Measurements from ENCODE around the gene GRIN2A. TPM values are rescaled to one million over a fixed set of nuclear protein-coding genes. Genes with fewer than 3 reads are reported as not detected.
A peak's percentile ranks its signal among the peaks of the same experiment; 100 is the strongest.

Gene GRIN2A
- total RNA-seq, 1 experiment from 2014 or later, result 1.2 TPM

DNA sequence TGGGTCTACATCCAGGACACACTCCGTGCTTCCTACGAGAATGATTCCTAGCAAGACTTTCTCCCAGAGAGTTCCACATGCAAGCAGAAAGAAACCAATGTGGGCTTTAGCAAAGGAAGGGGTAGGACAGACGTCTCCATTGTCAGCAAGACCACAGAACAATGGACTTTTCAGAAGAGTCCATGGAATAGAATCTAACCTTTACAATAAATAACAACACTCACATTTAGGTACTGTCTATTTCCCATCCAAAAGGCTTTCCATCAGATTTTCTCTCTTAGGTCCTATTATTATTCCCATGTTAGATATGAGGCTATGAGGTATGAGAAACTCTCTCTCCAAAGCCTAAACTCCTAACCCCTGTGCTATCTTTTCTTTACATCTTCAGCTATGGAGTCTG lies 360.9 kb downstream of the GRIN2A start:
- DNase-seq (ENCODE audit: low read depth), result no peak

- DNase-seq (ENCODE audit: low read depth), result no peak
Observed at GRCh38 chr16:9820476-9821246, 361.6 kb downstream of the GRIN2A start.

DNA sequence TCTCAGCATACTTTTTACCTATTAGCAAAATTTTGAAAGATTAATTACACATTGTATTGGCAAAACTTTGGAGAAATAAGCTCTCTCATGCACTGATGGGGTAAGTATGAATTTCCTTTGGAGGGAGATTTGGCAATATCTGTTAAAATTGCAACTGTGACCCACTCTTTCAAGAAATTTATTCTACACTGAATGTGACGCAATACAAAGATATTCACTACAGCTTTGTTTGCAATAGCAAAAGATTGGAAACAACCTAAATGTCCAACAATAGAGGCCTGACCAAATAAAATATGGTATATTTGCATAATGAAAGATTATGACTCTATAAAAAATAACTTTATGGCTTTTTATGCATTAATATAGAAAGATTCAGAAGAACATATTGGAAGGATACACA lies 363.5 kb downstream of the GRIN2A start:
- DNase-seq (ENCODE audit: low read depth), result no peak

DNA sequence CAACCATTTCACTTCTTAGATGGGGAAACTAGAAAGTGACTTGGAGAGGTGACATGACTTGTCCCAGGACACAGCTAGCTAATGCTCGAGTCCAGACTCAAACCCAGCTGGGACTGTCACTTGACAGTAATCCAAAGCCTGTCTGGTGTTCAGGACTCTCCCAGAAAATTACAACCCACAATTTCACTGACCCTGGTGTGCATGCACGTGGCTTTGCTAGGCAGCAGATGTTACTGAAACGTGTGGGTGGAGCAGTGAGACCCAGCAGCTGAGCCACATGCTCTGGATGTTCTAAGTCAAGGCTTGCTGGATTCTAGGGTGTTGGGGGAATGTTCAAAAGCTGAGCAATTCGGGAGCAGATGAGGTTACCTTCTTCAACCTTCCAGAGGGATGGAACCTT lies 364.6 kb downstream of the GRIN2A start:
- no peak for DNase-seq (ENCODE audit: low read depth)

GRCh38 chr16:9816644-9817043 lies 365.6 kb downstream of the GRIN2A start:
- DNase-seq (ENCODE audit: low read depth), result no peak

DNA sequence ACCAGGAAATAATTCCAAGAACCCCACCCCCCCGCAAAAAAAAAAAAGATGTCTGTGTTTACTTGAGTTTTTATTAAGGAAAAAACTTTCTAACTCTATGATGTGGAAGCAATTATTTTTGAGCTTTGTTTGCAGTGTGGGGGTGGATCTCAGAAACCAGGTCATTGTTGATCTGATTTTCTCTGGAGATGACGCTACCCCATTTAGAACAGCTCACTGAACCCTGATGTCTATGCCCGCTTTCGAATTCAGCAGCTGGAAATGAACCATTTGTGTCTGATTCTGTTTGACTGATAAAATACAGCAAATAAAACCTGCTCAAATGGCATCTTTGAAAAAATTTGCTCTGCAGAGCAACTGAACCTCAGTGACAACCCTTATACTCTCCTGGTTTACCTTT lies 368.6 kb downstream of the GRIN2A start:
- DNase-seq (ENCODE audit: low read depth), result no peak

DNA sequence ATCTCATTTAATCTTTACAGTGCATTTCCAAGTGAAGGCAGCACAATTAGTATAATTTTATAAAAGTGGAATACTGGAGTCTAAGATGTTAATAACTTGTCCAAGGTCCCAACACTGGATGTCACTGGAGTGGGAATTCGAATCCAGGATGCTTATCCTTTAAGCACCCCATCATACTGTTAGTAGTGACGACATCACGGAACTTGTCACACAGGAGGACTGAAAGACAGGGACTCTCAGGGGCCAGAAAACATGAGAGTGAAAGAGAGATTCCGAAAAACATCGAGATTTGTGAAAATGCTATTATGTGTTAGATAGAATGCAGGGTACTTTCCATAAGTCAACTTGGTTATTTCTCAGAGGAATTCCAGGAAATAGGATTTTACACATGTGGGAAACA lies 374.0 kb downstream of the GRIN2A start:
- no peak for DNase-seq (ENCODE audit: low read depth)

GRCh38 chr16:9807302-9807701 lies 374.9 kb downstream of the GRIN2A start:
- no peak for DNase-seq (ENCODE audit: low read depth)

- no peak for DNase-seq (ENCODE audit: low read depth)
Observed at GRCh38 chr16:9805109-9805508, 377.1 kb downstream of the GRIN2A start.

DNA sequence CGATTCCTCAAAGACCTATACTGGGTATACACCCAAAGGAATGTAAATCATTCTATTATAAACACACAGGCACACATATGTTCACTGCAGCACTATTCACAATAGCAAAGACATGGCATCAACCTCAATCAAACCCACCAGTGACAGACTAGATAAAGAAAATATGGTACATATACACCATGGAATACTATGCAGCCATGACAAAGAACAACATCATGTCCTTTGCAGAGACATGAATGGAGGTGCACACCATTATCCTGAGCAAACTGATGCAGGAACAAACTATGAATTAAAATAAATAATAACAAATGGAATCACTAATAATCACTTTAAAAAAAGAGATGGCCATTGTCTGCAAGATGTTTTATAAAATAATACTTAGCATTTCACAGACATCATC lies 380.1 kb downstream of the GRIN2A start:
- DNase-seq (ENCODE audit: low read depth), result no peak

GRCh38 chr16:9801651-9802050 lies 380.6 kb downstream of the GRIN2A start:
- no peak for DNase-seq (ENCODE audit: low read depth)

DNA sequence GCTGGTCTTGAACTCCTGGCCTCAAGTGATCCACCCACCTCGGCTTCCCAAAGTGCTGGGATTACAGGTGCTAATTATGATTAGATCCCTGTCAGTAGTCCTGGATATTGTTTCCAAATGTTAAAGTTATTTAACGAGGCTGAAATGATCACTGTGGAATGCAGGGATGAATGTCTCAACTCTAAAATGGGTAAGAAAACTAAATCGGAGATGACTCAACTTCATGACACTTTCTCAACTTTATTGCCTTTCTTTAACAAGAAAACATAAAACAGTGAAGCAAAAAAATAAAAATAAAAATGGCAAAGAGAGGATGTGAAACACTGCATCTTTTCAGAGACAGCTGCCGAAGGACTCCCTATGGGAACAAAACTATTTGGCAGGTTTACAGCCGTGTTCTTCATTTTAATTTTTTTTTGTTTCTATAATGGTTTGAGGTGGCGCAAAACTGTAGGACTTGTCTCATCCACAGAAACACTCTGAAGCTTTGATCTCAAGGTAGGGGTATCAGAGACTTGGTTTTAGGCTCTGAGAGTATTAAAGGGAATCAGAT lies 382.0 kb downstream of the GRIN2A start:
- peak; percentile 7 for DNase-seq (ENCODE audit: low read depth)

- no peak for DNase-seq (ENCODE audit: low read depth)
Observed at GRCh38 chr16:9798952-9799580, 383.2 kb downstream of the GRIN2A start.

DNA sequence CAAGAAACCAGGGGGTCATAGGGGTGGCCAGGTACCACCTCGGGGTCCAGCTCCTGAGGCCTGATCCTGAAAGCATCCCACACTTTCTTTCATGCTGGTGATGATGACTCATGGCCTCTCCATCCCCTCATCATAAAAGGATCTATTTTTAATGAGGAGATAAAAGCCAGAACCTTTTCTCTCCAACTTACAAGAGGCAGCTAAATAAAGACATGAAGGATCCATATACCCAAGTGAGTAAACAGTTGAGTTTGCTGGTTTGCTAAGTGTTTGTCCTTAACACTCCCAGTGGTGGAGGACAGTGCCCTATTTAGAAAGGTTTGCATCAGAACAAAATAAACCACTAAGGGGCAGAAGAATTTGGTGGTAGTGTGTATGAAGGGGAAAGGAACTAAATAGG lies 383.8 kb downstream of the GRIN2A start:
- DNase-seq (ENCODE audit: low read depth), result peak; percentile 7

DNA sequence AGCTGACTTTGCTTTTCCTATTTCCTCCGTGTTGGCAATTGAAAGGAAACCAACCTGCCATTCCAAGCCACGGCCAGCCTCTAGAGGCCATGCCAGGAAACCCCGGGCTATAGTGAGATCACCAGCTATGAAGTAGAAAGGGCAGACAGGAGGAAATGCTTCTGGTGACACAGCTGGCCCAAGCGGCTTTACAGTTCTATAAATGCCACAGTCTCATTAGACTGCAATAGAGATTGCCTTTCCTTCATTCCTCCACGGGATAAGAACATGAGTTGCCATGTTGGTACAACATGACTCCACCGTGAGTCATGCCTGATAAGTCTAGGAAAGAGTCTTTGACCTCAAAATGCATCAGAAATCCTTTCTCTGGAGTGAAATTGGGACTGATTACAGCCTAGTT lies 384.9 kb downstream of the GRIN2A start:
- peak; percentile 92 for DNase-seq (ENCODE audit: low read depth)

DNA sequence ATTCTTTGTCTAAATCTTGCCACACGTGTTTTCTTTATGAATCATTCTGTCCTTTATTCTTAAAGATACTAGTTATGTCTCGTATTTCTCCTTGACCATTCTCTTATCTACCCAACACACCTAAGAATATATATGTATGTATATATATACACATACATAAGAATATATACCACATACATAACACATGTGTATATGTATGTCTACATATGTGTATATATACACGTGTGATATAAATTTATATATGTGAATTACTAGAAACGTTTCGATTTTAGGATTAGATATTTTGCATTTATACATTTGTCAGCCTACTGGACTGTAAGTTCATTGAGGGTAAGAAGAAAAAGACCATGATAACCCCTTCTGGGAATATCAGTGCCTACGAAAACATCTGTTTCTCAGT lies 388.6 kb downstream of the GRIN2A start:
- DNase-seq (ENCODE audit: low read depth), result no peak

DNA sequence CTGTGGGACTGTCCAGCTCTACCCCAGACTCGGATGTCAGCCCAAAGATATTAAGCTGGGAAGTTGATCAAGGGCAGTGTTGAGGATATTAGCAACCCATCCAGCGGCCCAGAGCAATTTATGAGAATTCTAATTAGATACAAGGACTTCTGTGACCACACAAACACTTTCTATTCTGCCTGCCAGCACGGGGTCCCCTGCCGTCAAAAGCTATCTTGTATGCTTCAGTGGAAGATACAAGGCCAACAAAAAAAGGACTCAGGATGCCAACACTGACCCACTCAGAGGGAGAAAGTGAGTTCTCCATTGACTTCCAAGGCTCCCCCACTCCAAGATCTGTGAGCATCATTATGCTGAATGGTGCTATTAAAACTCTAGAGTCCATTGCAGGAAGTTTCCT lies 390.7 kb downstream of the GRIN2A start:
- DNase-seq (ENCODE audit: low read depth), result no peak

- no peak for DNase-seq (ENCODE audit: low read depth)
Observed at GRCh38 chr16:9790199-9790598, 392.0 kb downstream of the GRIN2A start.

GRCh38 chr16:9787717-9788116 lies 394.5 kb downstream of the GRIN2A start:
- DNase-seq (ENCODE audit: low read depth), result peak; percentile 88

DNA sequence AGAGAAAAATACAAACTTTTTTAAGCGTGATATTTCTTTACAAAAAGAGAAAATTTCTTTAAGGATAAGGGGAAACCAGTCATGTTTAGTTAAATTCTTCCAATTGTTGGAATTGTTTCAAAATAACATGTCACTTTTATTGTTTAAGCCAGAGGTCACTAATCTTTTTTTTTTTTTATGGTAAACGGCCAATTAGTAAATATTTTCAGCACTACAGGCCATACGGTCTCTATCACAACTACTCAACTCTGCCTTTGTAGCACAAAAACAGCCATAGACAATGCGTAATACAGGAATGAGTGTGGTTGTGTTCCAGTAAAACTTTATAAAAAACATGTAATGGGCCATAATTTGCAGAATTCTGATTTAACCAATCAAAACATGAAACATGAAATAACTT lies 401.4 kb downstream of the GRIN2A start:
- DNase-seq (ENCODE audit: low read depth), result no peak

DNA sequence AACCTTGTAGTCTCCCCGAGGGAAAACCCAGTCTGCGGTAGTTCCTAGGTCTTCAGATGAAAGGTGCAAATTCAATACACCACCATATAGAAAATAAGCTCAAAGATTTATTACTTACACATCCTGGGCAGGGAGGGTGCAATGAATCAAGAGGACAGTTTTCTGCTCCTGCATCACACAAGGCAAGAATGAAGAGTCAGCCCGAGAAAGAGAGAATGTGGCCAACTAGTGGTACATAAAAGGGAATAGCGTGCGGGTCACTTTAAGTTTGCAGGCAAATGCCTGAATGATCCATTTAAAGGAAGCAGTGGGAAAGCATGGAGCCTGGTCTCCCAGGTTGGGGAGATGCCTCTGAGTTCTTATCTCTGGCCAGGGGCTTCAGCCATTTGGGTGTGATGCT lies 403.4 kb downstream of the GRIN2A start:
- DNase-seq (ENCODE audit: low read depth), result no peak

DNA sequence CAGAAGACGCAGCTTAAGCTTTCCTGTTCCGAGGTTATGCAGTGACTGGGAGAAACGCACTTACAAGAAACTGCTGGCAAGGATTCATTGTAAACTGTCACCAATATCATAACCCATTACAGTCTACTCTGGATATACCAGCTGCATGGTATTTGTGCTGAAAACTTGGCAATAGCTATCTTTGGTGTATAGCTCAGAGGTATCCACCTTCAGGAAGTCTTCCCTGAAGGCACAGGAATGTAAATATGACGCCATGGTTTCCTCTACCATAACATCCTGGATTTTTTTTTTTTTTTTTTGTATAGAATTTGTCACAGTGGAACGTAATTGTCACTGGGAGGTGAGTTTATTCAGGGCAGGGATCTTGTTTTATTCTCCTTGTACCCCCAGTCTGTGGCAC lies 406.2 kb downstream of the GRIN2A start:
- DNase-seq (ENCODE audit: low read depth), result no peak

- DNase-seq (ENCODE audit: low read depth), result no peak
Observed at GRCh38 chr16:9773289-9773688, 408.9 kb downstream of the GRIN2A start.
